GM12891 (cell line): ENCODE results near the gene SHB.

Experiments used
- DNase-seq: peaks from one replicate; pipeline ENCODE4 v3.0.0; 2011; ENCODE audit warnings: low spot score; ENCODE audit not compliant: insufficient read length
- FAIRE-seq: peaks from 2 replicates; lab custom pipeline; 2011; peaks lifted over from hg19 to GRCh38; lab: Jason Lieb, UNC
- PAX5 ChIP-seq: IDR thresholded peaks from 2 replicates; pipeline ENCODE4 v1.6.1; 2011; ENCODE audit warnings: low read length, moderate library complexity, mild to moderate bottlenecking; ENCODE audit not compliant: insufficient read depth, severe bottlenecking
- POLR2A ChIP-seq: IDR thresholded peaks from 2 replicates; pipeline ENCODE4 v1.6.1; 2011; ENCODE audit warnings: low read depth, low read length, control low read depth
- POLR2AphosphoS5 ChIP-seq: IDR thresholded peaks from 2 replicates; pipeline ENCODE4 v1.6.1; 2011; ENCODE audit warnings: low read depth, low read length, control low read depth
- POU2F2 ChIP-seq: IDR thresholded peaks from 2 replicates; pipeline ENCODE4 v1.6.1; 2011; ENCODE audit warnings: low read depth, mild to moderate bottlenecking, control low read depth, low read length, moderate library complexity
- SPI1 ChIP-seq: IDR thresholded peaks from 2 replicates; pipeline ENCODE4 v1.6.1; 2011; ENCODE audit warnings: low read depth, low read length, control low read depth
- TAF1 ChIP-seq: IDR thresholded peaks from 2 replicates; pipeline ENCODE4 v1.6.1; 2011; ENCODE audit warnings: low read depth, low read length, control low read depth

Gene SHB

DNA sequence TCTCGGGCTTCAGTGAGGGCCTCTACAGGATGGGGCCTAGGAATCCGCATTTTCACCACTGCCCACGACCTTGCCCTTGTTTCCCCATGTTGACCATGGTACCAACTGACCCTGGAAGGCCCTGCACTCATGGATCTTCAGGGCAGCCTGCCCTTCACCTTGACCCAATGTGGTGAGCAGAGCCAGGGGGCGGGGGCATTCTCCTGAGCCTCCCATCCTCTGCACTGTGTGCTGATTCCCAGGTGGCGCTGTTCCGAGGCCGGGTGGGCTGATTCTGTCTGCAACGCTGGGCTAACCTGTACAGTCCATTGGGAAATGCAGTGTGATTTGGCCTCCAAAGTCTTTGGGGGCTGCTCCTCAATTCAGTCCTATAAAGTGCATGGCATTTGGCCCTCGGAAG is 68.7 kb downstream of the SHB start:
- no peak for TF ChIP-seq TAF1
- no peak for TF ChIP-seq POLR2A
- TF ChIP-seq POLR2AphosphoS5: no peak
- no peak for TF ChIP-seq PAX5
- TF ChIP-seq SPI1: no peak
- no peak for TF ChIP-seq POU2F2
- FAIRE-seq: peak; percentile 58
- DNase-seq: no peak

DNA sequence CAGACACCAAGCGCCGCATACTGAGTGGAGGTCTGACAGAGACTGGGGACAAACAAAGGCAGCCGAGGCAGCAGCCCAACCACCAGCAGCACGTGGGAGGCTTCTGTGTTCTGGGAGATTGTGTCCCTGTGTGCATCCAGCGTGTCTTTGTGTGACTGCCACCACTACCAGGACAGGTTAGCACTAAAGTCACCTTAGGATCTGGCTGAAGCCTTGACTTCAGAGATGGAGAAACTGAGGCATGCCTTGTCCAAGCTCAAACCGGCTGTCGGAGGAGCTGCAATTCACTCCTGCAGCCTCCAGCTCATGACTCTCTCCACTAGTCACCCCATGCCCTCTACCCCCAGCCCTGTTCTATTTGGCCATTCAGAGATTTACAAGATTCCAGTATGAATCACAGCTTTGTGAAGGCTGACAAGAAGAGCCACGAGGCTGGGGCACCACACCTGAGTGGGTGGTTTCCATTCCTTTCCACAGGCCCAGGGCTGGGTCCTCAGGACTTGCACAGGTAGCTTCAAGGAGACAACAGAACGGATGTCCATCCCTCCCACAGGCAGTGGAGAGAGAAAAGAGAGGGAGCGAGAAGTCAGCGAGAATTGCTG is 69.3 kb downstream of the SHB start:
- DNase-seq (no peak), FAIRE-seq (no peak)
- TF ChIP-seq POLR2AphosphoS5: no peak
- TF ChIP-seq POLR2A: no peak
- no peak for TF ChIP-seq PAX5
- no peak for TF ChIP-seq SPI1
- TF ChIP-seq POU2F2: no peak
- no peak for TF ChIP-seq TAF1

DNA sequence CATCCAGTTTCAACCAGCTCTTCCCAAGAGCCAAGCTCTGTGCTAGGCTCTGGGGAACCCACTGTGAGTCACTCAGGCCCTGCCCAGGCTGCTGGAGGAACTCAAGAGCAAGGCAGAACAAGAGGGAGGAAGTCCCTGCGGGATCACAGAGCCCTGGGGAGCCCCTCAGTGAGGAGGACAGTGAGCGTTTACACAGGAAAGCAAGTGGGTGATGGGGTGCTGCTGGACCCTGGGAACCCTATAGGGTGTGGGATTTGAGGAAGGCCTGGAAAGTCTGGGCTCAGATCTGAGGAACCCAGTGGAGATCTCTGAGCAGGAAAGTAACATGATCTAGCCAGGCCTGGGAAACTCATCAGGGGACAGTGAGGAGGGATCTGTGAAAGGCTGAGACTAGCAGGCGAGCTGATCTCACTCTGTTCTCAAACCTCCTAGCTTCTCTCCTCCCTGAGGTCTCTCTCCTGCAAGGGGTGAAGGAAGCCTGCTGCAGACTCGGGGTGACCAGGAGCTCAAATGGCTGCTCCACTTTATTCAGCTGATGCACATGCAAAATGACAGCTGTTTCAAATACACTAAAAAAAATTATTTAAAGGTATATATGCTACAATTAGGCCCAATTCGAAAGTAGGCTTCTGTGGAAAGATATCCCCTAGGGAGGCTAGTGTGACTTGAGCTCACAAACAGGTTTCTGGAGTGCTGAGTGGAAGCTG is 70.0 kb downstream of the SHB start:
- no peak for TF ChIP-seq PAX5
- TF ChIP-seq SPI1: 0 out of 2 replicates have a peak, but pooled peaks have one; percentile 19
- no peak for FAIRE-seq
- DNase-seq: no peak

DNA sequence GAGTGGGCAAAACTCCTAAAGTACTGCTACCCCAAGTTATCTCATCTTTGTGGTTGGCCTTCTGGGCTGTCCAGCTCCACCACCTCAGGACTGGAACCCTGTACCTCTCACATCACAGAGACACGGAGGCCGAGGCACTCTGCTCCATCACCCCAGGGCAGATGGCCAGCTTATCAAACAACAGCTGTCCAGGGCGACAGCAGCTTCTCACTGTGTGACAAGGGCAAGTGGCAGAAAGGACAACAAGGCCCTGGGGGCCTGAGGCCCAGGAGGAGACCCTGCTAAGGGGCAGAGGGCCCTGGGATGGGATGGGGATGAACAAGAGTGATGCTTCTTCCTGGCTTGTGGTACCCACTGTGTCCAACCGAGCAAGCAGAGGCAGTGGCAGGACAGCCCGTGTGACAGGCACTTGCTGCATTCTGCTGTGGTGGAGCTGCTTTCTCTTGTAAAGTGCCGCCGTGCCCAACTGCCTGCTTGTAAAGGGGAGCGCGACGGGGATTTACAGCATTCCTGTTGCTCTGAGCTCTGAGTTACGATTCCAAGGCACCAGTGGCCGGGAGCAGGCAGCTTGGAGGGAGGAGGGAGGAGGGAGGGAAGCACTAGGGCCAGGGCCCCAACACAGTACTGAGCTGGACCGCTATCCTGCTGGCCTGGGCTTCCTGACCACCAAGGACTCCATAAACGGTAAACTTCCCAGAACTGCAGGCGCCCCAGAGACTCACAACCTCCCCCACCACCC is 71.2 kb downstream of the SHB start:
- no peak for TF ChIP-seq POLR2A
- no peak for TF ChIP-seq POU2F2
- no peak for TF ChIP-seq PAX5
- TF ChIP-seq TAF1: no peak
- TF ChIP-seq SPI1: no peak
- TF ChIP-seq POLR2AphosphoS5: no peak
- DNase-seq (no peak), FAIRE-seq (no peak)

DNA sequence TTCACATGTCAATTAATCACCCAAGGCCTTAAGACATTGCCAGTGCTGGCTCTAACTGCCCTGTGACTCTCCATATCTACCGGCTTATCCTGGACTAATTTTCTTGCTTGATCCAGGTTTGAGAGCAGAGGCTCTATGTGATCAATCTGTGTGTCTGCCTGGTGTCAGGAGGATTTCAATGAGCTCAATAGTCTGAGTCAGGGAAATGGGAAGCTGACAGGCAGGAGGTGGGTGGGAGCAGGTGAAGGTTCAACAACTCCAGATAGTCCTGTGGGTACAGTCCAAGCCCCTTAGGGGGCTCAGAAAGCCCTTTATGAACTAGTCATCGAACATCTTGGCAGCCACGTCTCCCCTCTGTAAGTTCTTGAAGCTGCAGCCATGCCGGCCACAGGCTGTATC is 72.2 kb downstream of the SHB start:
- DNase-seq: no peak
- no peak for FAIRE-seq
- TF ChIP-seq POLR2AphosphoS5: no peak
- TF ChIP-seq POLR2A: no peak
- TF ChIP-seq TAF1: no peak
- no peak for TF ChIP-seq POU2F2
- TF ChIP-seq PAX5: no peak
- TF ChIP-seq SPI1: no peak

DNA sequence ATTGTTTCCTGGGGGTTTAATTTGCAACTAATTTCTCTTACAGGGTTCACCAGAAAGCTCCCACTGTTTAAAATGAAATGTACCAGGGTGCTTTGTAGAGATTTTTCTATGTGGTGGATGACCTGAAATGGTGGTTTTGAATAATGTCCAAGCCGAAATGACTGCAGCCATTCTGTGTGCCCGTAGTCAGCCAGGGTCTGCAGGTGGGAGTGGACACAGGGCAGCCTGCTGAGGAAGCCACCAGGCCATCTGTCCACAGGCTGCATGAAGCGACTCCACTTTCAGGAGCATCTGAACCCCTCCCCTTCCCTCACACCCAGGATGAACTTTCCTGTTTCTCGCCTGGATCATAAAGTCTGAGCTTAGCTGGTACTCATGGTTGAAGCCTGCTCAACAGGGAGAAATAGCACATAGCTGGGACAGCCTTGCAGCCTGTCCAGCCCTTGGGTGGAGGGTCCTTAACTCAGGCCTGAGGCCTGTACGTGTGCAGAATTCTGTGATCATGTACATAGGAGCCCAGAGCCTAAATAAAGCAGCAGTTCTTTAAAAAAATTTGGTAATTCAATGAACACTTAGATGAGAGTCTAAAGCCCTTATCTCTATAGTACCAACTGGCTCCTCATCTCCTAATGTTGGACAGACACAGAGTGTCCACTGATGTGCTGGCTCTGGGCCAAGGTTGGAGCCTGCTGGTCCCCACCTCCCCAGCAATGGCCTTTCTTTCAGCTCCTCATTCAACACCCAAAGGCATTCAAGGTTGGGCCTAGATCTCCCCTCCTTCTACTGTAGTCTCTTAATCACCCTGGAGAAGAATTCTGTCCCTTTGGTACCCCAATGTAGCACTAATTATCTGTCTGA is 72.8 kb downstream of the SHB start:
- TF ChIP-seq TAF1: no peak
- FAIRE-seq (no peak), DNase-seq (no peak)

DNA sequence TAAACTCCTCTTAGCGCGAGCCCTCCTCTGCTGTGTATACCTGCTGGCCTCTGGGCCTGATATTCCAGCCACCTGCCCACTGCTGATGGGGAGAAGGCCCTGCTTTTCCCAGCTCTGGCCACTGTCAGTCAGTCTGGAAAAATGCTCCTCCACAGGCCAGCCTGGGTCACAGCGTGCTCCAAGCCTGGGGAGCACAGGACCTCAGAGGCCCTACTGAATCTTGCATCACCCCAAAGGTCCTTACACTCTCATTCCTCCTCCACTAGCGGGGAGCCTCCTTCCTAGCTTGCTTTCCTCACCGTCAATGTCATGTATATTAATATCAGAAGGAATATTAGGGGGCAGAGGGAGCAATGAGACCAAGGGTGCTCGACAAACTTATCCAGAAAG is 73.7 kb downstream of the SHB start:
- DNase-seq: no peak
- FAIRE-seq: no peak
- TF ChIP-seq SPI1 (no peak), POLR2AphosphoS5 (no peak), POU2F2 (no peak), TAF1 (no peak), POLR2A (no peak), PAX5 (no peak)

DNA sequence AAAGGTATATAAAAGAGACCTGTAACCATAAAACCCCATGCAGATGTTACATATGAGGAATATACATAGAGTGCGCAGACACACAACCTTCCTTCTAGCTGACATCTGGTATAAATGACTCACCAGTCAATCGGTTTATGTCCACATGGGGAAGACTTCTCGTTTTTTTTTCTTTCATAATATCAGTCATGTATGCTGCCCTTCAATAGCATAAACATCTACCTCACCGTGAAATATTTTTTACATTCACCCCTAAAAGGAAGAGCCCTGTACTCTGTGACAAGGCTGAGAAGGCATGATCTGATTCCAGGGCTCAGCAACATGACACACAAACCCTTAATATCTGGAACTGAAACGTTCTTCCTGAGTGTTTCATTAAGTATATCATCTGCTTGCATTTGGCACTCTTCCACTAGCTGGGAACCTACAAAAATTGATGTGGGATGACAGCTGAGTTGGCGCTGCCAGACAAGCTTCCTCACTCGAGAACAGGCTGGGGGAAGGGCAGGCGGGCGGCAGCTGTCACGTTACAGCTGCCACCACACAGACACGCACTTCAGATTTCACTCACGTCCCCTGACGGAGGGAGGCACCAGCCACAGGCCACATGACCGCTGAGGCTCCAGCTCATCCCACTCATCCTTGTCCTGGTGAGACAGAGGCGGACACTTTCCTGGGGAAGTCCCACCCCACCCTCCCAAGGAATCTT is 74.2 kb downstream of the SHB start:
- no peak for DNase-seq
- FAIRE-seq: peak; percentile 94
- TF ChIP-seq TAF1: no peak
- TF ChIP-seq SPI1: peak; percentile 70

DNA sequence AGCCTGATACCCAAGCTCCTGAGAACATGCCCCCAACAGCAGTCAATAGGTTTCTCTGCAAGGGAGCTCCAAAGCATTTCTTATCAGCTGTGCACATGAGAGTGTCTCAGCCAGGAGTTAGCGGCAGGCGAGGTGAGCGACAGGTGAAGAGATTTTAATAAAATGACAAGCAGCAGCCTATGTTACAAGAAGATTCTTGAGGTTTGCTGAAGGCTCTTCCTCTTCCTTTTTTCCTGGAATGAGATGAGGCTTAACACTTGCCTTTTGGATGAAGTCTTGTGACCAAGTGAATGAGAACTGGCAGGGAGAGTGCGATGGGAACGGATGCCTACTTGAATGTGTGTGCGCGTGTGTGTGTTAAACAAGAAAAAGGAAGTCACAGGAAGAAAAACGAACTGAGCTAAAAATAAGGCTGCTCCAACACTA is 76.1 kb downstream of the SHB start:
- TF ChIP-seq PAX5 (no peak), SPI1 (peak; percentile 66; the same call in 1 of the 2 replicates), POU2F2 (no peak)
- no peak for DNase-seq
- FAIRE-seq: peak; percentile 85
